Stimulated activated CD4-positive, alpha-beta T cell treated with anti-CD3 and anti-CD28 coated beads, Interleukin-4, amount 100 ng/mL, for 48 hours (primary cell): ENCODE results near the gene TBC1D19.
"Not testable (repeated sequence)": the region's sequence is repeated elsewhere in the genome, so short reads cannot be mapped to it uniquely, and the experiment has no call there.

Experiments
- DNase-seq, 2 donors: peaks; one replicate each; pipeline ENCODE4 v3.0.0-alpha.2; 2020; ENCODE audit warnings: low read depth in 2 of 2

Gene TBC1D19

GRCh38 chr4:26601204-26601603, 17.3 kb downstream of the TBC1D19 start:
- no peak for DNase-seq

DNA sequence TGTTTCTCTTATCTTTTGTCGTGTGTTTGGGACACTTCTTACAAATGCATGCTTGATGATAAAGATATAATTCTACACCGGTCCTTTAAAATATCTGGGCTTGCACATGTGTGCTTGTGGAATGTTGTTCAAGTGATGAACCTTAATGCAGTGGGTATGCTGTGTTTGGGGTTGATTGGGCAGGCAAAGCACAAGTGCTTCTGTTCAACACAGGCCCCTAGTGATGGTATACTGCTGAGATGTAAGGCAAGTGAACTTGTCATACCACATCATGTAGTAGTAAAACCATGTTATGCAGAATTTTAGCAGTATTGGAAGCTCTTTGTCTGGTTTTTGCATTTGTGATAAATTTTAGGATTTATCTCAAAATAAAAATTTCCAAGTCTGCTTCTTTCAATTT, 23.9 kb downstream of the TBC1D19 start:
- DNase-seq, result no peak

DNA sequence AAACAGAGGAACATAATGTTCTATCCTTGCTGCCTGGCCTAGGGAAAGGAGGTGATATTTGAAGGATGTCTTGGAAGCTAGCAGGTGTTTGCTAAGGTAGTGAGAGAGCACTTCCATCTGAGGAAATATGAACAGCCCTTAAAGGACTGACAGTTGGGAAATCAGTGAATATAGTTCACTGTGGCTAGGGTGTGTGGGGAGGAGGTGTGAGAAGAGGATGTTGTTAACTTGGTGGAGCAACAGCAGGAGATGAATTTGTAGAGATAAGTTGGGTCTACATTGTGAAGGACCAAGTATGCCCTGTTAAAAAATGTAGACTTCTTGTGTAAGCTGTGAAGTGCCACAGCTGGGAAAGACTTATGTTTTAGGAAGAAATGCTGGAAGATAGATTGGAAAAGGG, 25.5 kb downstream of the TBC1D19 start:
- no peak for DNase-seq

DNA sequence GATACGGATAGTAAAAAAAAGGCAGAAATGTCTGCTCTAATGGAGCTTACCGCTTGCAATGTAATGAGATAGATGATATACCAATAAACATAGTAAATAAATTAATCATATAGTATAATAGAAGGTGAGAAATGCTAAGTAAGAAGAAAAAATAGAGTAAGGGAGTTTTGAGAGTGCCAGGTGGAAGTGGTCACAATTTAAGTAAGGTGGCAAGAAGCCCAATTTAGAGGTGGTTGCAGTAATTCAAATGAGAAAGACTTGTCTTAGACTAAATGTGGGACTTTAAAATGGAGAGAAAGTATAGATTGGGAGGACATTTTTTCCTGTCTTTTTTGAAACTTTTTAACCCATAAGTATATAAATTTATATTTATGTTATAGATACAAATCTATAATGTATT, 26.0 kb downstream of the TBC1D19 start:
- DNase-seq, result no peak

GRCh38 chr4:26611372-26611771, 27.5 kb downstream of the TBC1D19 start:
- DNase-seq, result no peak

DNA sequence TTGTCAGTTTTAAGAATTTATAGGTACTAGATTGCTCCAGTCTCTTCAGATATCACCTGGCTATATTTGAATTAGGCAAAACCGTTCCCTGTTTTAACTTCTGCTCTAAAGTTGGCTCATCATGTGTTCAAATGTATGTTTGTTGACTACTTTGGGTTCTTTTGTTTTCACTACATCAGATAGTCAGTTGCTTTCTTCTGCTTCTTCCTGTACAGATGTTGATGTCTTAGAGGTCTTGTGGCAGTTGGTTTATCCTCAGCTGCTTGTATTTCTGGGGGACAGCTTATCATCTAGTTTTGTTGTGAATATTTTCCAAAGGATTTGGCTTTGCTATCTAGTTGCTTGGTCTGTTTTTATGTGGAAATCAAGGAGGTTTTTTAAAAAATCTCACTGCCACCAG, 28.0 kb downstream of the TBC1D19 start:
- no peak for DNase-seq

DNA sequence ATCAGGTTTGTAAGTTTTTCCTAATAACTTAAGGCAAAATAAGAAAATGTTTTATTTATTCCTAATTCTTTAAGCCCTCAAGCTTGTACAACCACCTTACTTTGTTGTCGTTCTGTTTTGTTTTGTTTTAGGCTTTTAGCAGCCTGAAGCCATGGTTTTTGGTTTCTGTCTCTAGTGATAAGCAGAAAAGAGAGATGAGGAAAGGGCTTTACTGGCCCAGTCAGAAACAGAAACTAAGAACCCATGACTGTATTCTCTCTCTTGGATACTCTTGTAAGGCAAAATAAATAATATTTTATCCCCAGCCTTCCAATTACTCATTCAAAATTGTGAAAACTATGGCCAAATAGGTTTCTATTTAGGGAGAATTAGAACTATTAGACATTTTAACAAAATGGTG, 29.4 kb downstream of the TBC1D19 start:
- no peak for DNase-seq

- no peak for DNase-seq
Observed at GRCh38 chr4:26613735-26614134, 29.9 kb downstream of the TBC1D19 start.

GRCh38 chr4:26619784-26620183, 35.9 kb downstream of the TBC1D19 start:
- DNase-seq, result no peak

DNA sequence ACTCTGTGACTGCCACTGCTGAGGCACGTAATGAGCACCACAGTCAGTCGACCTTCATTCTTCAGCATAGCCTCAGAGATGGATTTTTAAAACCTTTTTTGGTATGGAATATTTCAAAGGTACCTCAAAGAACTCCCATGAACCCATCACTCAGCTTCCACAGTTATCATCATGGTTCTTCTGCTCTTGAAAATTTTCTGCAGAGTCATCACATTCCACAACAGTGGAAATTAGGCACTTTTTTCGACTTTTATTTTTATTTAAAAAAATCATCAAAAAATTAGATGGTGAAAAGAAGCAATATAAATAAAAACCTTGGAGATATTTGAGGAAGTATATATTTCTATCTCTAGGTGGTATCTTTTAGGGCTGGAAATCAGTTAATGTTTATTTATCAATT, 37.5 kb downstream of the TBC1D19 start:
- no peak for DNase-seq

DNA sequence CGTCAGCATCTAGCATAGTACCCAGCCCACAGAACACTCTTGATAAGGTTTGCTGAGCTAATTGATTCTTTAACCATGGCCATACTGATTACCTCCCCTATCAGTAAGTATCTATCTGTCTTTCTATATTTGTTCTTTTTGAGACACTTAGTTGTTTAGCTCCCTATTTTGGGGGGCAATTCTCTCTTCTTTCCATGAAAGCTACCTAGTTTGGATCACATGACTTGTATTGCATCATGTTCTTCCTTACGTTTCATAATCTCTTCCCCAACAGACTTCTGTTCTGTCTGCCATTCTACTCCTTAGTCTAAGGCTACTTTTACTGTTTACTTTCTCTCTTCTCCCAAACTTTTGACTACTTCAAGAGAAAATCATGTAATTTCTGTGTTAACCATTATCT, 39.0 kb downstream of the TBC1D19 start:
- DNase-seq, result no peak

DNA sequence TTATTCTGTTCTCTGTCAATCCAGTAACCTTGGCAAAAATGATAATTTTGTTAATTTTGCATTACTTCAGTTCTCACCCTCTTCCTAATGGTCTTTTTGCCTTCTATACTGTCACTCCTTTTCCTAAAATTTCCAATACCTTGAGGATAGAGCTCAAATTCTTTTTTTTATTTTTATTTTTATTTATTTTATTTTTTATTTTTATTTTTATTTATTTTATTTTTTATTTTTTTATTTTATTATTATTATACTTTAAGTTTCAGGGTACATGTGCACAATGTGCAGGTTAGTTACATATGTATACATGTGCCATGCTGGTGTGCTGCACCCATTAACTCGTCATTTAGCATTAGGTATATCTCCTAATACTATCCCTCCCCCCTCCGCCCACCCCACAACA, 42.8 kb downstream of the TBC1D19 start:
- not testable (repeated sequence) for DNase-seq

DNA sequence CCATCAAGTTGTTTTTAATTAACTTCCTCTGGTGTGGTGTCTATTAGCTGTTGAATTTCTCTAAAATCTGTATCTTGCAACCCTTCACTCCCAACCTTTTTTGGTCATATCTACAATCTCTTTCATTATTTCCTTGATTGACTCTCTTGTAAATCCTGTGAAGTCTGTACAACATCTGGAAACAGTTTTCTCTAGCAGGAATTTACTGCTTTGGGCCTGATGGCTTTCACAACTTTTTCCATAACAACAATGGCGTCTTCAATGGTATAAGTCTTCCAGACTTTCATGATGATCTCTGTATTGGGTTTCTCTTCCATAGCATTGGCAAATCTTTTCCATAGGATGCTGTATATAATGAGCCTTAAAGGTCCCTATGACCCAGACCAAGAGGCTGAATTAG, 49.0 kb downstream of the TBC1D19 start:
- no peak for DNase-seq

GRCh38 chr4:26634237-26634636, 50.4 kb downstream of the TBC1D19 start:
- DNase-seq, result no peak

GRCh38 chr4:26636458-26636857, 52.6 kb downstream of the TBC1D19 start:
- no peak for DNase-seq

DNA sequence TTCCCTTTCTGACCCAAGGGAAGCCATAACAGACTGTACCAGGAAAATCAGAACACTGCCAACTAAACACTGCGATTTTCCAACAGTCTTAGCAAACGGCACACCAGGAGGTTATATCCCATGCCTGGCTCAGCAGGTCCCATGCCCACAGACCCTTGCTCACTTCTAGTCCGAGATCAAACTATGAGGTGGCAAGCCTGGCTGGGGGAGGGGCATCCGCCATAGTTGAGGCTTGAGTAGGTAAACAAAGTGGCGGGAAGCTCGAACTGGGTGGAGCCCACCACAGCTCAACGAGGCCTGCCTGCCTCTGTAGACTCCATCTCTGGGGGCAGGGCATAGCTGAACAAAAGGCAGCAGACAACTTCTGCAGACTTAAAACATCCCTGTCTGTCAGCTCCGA, 56.8 kb downstream of the TBC1D19 start:
- not testable (repeated sequence) for DNase-seq

- no peak for DNase-seq
Observed at GRCh38 chr4:26647523-26648224, 63.8 kb downstream of the TBC1D19 start.

DNA sequence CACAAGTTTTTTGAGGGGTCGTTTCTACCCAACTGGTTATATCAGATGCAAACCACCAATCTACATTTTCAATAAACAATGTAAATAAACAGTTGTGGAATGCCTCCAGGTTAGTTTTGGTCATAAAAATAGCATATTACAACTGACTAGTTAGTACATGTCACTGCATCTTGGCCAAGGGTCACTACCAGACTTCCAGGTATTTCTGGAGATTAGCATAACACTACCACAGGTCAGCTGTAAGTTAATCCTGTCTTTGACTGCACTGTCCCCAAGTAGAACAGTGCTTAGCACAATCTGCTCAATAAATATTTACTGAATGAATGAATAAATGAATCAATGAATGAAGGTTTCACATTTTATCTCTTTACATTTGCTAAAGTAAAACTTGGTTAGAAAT, 64.4 kb downstream of the TBC1D19 start:
- DNase-seq, result no peak

DNA sequence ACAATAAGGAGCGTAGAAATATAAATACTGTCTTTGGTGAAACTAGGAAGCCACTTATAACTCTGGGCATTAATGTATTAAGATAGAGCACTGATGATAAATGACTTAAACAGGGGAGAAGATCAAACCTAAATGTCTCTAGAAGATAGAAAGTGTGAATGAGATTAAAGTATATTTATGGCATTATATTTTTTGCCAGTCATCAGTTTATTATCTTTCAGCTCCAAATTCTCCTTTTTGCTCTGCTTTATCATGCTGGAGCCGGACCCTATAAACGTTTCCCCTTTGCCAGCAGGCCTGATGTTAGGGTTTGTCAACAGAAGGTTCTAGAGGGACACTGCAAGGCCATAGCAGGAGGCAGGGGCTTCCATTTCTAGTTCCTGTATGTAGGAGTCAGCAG, 76.4 kb downstream of the TBC1D19 start:
- no peak for DNase-seq

GRCh38 chr4:26663888-26664287, 80.0 kb downstream of the TBC1D19 start:
- DNase-seq, result no peak

- DNase-seq, result no peak
Observed at GRCh38 chr4:26670903-26671537, 87.1 kb downstream of the TBC1D19 start.

GRCh38 chr4:26679040-26679695, 95.3 kb downstream of the TBC1D19 start:
- DNase-seq, result not testable (repeated sequence)

GRCh38 chr4:26682436-26682835, 98.6 kb downstream of the TBC1D19 start:
- DNase-seq, result no peak
